ENCODE results near the gene PTPRR. TPM values are rescaled to one million over a fixed set of nuclear protein-coding genes. Genes with fewer than 3 reads are reported as not detected.

PTPRR gene, protein sequence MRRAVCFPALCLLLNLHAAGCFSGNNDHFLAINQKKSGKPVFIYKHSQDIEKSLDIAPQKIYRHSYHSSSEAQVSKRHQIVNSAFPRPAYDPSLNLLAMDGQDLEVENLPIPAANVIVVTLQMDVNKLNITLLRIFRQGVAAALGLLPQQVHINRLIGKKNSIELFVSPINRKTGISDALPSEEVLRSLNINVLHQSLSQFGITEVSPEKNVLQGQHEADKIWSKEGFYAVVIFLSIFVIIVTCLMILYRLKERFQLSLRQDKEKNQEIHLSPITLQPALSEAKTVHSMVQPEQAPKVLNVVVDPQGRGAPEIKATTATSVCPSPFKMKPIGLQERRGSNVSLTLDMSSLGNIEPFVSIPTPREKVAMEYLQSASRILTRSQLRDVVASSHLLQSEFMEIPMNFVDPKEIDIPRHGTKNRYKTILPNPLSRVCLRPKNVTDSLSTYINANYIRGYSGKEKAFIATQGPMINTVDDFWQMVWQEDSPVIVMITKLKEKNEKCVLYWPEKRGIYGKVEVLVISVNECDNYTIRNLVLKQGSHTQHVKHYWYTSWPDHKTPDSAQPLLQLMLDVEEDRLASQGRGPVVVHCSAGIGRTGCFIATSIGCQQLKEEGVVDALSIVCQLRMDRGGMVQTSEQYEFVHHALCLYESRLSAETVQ
- 3.0 TPM for polyA plus RNA-seq
- long read RNA-seq, donor 1, partial matches to known transcripts: 0 of 1 reads
- long read RNA-seq, donor 1, other reads (novel, unspliced or antisense): 0 of 1 reads
- long read RNA-seq, donor 2, partial matches to known transcripts: 0 of 1 reads
- long read RNA-seq, donor 2, other reads (novel, unspliced or antisense): 0 of 1 reads
- long read RNA-seq, donor 3: 0 reads
- long read RNA-seq, donor 4: 0 reads
- long read RNA-seq, donor 5: 0 reads
- long read RNA-seq, donor 6: 0 reads
- long read RNA-seq, donor 7: 0 reads
- long read RNA-seq, donor 8: 0 reads
- long read RNA-seq, donor 9, partial matches to known transcripts: 0 of 1 reads
- long read RNA-seq, donor 9, other reads (novel, unspliced or antisense): 0 of 1 reads
- long read RNA-seq, donor 10, partial matches to known transcripts: 0 of 1 reads
- long read RNA-seq, donor 10, other reads (novel, unspliced or antisense): 0 of 1 reads
- long read RNA-seq, donor 11, partial matches to known transcripts: 0 of 2 reads
- long read RNA-seq, donor 11, other reads (novel, unspliced or antisense): 0 of 2 reads

DNA sequence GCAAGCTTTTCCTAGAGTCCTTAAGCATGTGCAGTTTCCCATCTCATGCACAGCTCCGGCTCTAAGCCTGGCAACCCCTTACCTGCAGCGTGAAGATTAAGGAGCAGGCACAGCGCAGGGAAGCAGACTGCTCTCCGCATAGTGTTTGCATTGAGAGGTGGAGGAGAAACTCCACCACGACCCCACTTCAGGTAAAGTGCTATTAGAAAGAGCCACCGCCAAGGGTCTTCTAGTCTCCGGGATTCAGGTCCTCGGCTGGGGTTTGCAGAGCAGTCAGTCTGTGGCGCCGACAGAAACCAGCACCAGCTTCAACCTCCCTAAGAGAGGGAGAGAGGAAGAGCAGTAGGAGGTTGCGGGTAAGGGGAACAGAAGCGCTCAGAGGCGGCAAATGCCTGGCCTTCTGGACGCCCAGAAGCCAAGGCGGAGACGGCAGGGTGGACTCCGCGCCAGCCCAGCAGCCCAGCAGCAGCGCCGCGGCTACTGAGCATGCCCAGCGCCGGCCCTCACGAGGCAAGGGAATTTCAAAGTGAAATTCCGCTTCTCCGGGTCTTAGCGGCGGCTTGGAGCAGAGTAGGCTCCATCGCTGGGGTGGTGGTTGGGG lies at the start of gene PTPRR:
Gene PTPRR (minus strand): TSS at position 488 of the 601 bp plus-strand sequence. CDS start 348 bp downstream, at position 140.
- Histone ChIP-seq H3K27me3 (ENCODE audit: control insufficient read depth, insufficient read depth, low read length) (peaks cover 36% of the 10 kb centered on the region), H3K36me3 (ENCODE audit: control insufficient read depth, insufficient read depth, low read length) (no peaks in the 10 kb centered on the region), H3K4me3 (ENCODE audit: low read length) (peak within 1 kb of the TSS; percentile 9), H3K27ac (ENCODE audit: low read length) (no peak within 1 kb of the TSS), H3K9me3 (ENCODE audit: control insufficient read depth, low read depth, low read length) (peaks cover 2% of the 10 kb centered on the region), H3K4me1 (ENCODE audit: control insufficient read depth, insufficient read depth, low read length) (no peaks in the 10 kb centered on the region)
- no CpG with 5 or more reads among the region's 29 CpGs for WGBS (ENCODE audit: insufficient coverage, low lambda C conversion rate)
- peak; percentile 7 to 10 for DNase-seq

- WGBS (ENCODE audit: insufficient coverage, low lambda C conversion rate): 88% methylated on average over 3 of the region's 8 CpGs
- DNase-seq: no peak
- H3K4me3 ChIP-seq (ENCODE audit: low read length): no peak overlapping the region
Measured at GRCh38 chr12:70966996-70967790, 46.7 kb upstream of the PTPRR start.

DNA sequence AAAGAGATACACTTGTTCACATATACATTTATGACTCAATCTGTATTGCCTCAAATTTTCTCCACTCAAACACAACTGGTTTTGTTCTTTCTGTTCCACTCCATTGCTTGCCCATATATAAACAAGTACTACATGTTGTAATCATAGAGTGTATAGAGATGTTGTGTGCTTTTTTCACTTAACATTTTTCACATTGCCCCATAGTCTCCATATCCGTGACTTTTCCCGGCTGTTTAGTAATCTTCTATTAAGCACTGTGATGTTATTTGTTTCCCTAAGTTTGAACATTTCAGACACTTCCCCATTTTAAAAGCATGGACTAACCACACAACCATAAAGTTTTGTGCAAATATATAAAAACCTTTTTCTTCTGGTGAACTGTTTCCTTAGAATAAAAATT lies 45.5 kb upstream of the PTPRR start:
- Histone ChIP-seq H3K9me3 (ENCODE audit: control insufficient read depth, low read depth, low read length) (no peaks in the 10 kb centered on the region), H3K4me3 (ENCODE audit: low read length) (no peak overlapping the region), H3K27ac (ENCODE audit: low read length) (no peak overlapping the region), H3K36me3 (ENCODE audit: control insufficient read depth, insufficient read depth, low read length) (no peaks in the 10 kb centered on the region), H3K4me1 (ENCODE audit: control insufficient read depth, insufficient read depth, low read length) (no peaks in the 10 kb centered on the region), H3K27me3 (ENCODE audit: control insufficient read depth, insufficient read depth, low read length) (no peaks in the 10 kb centered on the region)
- no CpG with 5 or more reads among the region's 2 CpGs for WGBS (ENCODE audit: insufficient coverage, low lambda C conversion rate)
- DNase-seq: no peak

More at GRCh38 chr12:70966996-70967790, 46.7 kb upstream of the PTPRR start:
- Histone ChIP-seq H3K36me3 (ENCODE audit: control insufficient read depth, insufficient read depth, low read length) (no peaks in the 10 kb centered on the region), H3K27me3 (ENCODE audit: control insufficient read depth, insufficient read depth, low read length) (no peaks in the 10 kb centered on the region), H3K9me3 (ENCODE audit: control insufficient read depth, low read depth, low read length) (no peaks in the 10 kb centered on the region), H3K27ac (ENCODE audit: low read length) (no peak overlapping the region), H3K4me1 (ENCODE audit: control insufficient read depth, insufficient read depth, low read length) (no peaks in the 10 kb centered on the region)

DNA sequence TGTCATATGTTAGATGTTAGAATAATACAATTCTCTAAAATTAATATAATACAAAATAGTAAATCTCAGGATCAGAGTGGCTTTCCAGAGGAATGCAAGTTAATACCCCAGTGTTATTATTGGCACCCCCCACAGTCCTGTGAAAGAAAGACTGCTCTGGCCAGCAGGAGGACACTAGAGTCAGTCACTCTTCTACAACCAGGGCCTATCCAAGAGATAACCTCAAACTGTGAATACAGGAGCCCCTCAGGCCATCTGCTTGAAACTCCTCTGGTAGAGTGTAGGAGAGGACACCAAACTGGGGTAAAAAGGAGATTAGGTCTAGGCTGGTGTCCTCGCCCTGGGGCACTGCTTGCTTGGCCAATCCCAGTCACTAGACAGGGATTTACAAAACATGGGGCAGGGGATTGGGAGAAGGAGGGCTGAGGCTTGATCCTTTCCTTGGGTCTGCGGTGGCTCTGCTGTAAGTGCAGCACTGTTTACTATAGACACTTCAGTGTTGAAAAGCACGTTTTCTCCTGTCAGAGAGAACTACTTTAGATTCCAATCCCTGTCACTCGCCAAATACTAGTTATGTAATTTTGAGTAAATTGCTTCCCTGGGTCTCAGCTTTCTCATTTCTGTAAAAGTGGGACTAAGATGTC lies 44.5 kb upstream of the PTPRR start:
- no peak overlapping the region for H3K27ac ChIP-seq (ENCODE audit: low read length)
- H3K4me1 ChIP-seq (ENCODE audit: control insufficient read depth, insufficient read depth, low read length): no peaks in the 10 kb centered on the region
- WGBS (ENCODE audit: insufficient coverage, low lambda C conversion rate): no CpG with 5 or more reads among the region's 4 CpGs
- no peaks in the 10 kb centered on the region for H3K27me3 ChIP-seq (ENCODE audit: control insufficient read depth, insufficient read depth, low read length)
- no peaks in the 10 kb centered on the region for H3K36me3 ChIP-seq (ENCODE audit: control insufficient read depth, insufficient read depth, low read length)
- no peak overlapping the region for H3K4me3 ChIP-seq (ENCODE audit: low read length)
- DNase-seq: no peak
- H3K9me3 ChIP-seq (ENCODE audit: control insufficient read depth, low read depth, low read length): no peaks in the 10 kb centered on the region

- 100% methylated on average over 2 of the region's 3 CpGs for WGBS (ENCODE audit: insufficient coverage, low lambda C conversion rate)
- Histone ChIP-seq H3K4me3 (ENCODE audit: low read length) (no peak overlapping the region), H3K36me3 (ENCODE audit: control insufficient read depth, insufficient read depth, low read length) (no peaks in the 10 kb centered on the region), H3K9me3 (ENCODE audit: control insufficient read depth, low read depth, low read length) (no peaks in the 10 kb centered on the region), H3K27me3 (ENCODE audit: control insufficient read depth, insufficient read depth, low read length) (no peaks in the 10 kb centered on the region), H3K4me1 (ENCODE audit: control insufficient read depth, insufficient read depth, low read length) (no peaks in the 10 kb centered on the region), H3K27ac (ENCODE audit: low read length) (no peak overlapping the region)
- DNase-seq: no peak
Measured at GRCh38 chr12:70963081-70963660, 42.6 kb upstream of the PTPRR start.

GRCh38 chr12:70962226-70962794 lies 41.8 kb upstream of the PTPRR start:
- Histone ChIP-seq H3K27ac (ENCODE audit: low read length) (no peak overlapping the region), H3K4me1 (ENCODE audit: control insufficient read depth, insufficient read depth, low read length) (no peaks in the 10 kb centered on the region), H3K4me3 (ENCODE audit: low read length) (no peak overlapping the region), H3K27me3 (ENCODE audit: control insufficient read depth, insufficient read depth, low read length) (no peaks in the 10 kb centered on the region), H3K9me3 (ENCODE audit: control insufficient read depth, low read depth, low read length) (no peaks in the 10 kb centered on the region), H3K36me3 (ENCODE audit: control insufficient read depth, insufficient read depth, low read length) (no peaks in the 10 kb centered on the region)
- DNase-seq: no peak
- 57% methylated on average over 2 of the region's 2 CpGs for WGBS (ENCODE audit: insufficient coverage, low lambda C conversion rate)

GRCh38 chr12:70960484-70960883 lies 39.9 kb upstream of the PTPRR start:
- H3K4me1 ChIP-seq (ENCODE audit: control insufficient read depth, insufficient read depth, low read length): no peaks in the 10 kb centered on the region
- no peaks in the 10 kb centered on the region for H3K9me3 ChIP-seq (ENCODE audit: control insufficient read depth, low read depth, low read length)

GRCh38 chr12:70955415-70955814 lies 34.9 kb upstream of the PTPRR start:
- no peak overlapping the region for H3K4me3 ChIP-seq (ENCODE audit: low read length)
- H3K27ac ChIP-seq (ENCODE audit: low read length): no peak overlapping the region
- H3K27me3 ChIP-seq (ENCODE audit: control insufficient read depth, insufficient read depth, low read length): no peaks in the 10 kb centered on the region
- no peaks in the 10 kb centered on the region for H3K4me1 ChIP-seq (ENCODE audit: control insufficient read depth, insufficient read depth, low read length)
- no peaks in the 10 kb centered on the region for H3K36me3 ChIP-seq (ENCODE audit: control insufficient read depth, insufficient read depth, low read length)
- WGBS (ENCODE audit: insufficient coverage, low lambda C conversion rate): no CpG with 5 or more reads among the region's 1 CpG
- no peaks in the 10 kb centered on the region for H3K9me3 ChIP-seq (ENCODE audit: control insufficient read depth, low read depth, low read length)
- DNase-seq: no peak

More at GRCh38 chr12:70960484-70960883, 39.9 kb upstream of the PTPRR start:
- no peak for DNase-seq
- H3K27ac ChIP-seq (ENCODE audit: low read length): no peak overlapping the region
- H3K27me3 ChIP-seq (ENCODE audit: control insufficient read depth, insufficient read depth, low read length): no peaks in the 10 kb centered on the region
- H3K4me3 ChIP-seq (ENCODE audit: low read length): no peak overlapping the region
- no peaks in the 10 kb centered on the region for H3K36me3 ChIP-seq (ENCODE audit: control insufficient read depth, insufficient read depth, low read length)
- WGBS (ENCODE audit: insufficient coverage, low lambda C conversion rate): 86% methylated on average over 1 of the region's 1 CpG
